Natural killer cell treated with Interleukin-12 subunit alpha and Interleukin-12 subunit beta and Interleukin-15 and Interleukin-18, amount 100 ng/mL, for 72 hours (primary cell): ENCODE measurements around the gene EXOSC3. TPM values are rescaled to one million over a fixed set of nuclear protein-coding genes. Genes with fewer than 3 reads are reported as not detected.
"Not testable (repeated sequence)": the region's sequence is repeated elsewhere in the genome, so short reads cannot be mapped to it uniquely, and the experiment has no call there.

Source experiments
- ATAC-seq, 2 donors: fragments of 150-1000 bp; cut with Tn5 transposase in 1 of 2; sonication (Bioruptor Pico), chemical (Tn5 transposase) in 1 of 2; 2 replicates each; pipeline ENCODE4 v1.10.0; 2021
- DNase-seq: peaks from one replicate; pipeline ENCODE4 v3.0.0; 2022; ENCODE audit warnings: low spot score
- H3K27ac Mint-ChIP-seq, 2 donors: 1 replicate in 1 of 2; 2 replicates in 1 of 2; pipeline ENCODE4 v1.8.0; 2022; ENCODE audit warnings: mixed read lengths in 2 of 2, mild to moderate bottlenecking in 1 of 2, moderate library complexity in 1 of 2
- H3K27me3 Mint-ChIP-seq, 2 donors: 1 replicate in 1 of 2; 2 replicates in 1 of 2; pipeline ENCODE4 v1.8.0; 2022; ENCODE audit warnings: mixed read lengths in 2 of 2
- H3K36me3 Mint-ChIP-seq: one replicate; pipeline ENCODE4 v1.8.0; 2022; ENCODE audit warnings: mixed read lengths
- H3K4me1 Mint-ChIP-seq, 2 donors: 1 replicate in 1 of 2; 2 replicates in 1 of 2; pipeline ENCODE4 v1.8.0; 2022; ENCODE audit warnings: low read depth in 2 of 2, mixed read lengths in 2 of 2, mild to moderate bottlenecking in 1 of 2
- H3K4me3 Mint-ChIP-seq: one replicate; pipeline ENCODE4 v1.8.0; 2022; ENCODE audit warnings: mixed read lengths
- H3K9me3 Mint-ChIP-seq: 2 replicates; pipeline ENCODE4 v1.8.0; 2022; ENCODE audit warnings: mixed read lengths
- total RNA-seq, 2 donors: library from RNA; stranded (reverse); gene quantifications; one replicate each; pipeline ENCODE4 v1.2.3, GENCODE V29; 2022

EXOSC3 gene
- 100 to 1,000 TPM in 1 of 2 donors, 10 to 100 TPM in 1; 72.7 to 112 TPM for total RNA-seq

- peaks cover 0 to 2% of the 10 kb centered on the region in 2 donors for H3K27me3 Mint-ChIP-seq
- peak within 1 kb of the TSS; percentile 99 for H3K27ac Mint-ChIP-seq
- ATAC-seq (peak; percentile 94 to 95), DNase-seq (peak; percentile 93)
- H3K9me3 Mint-ChIP-seq, result no peaks in the 10 kb centered on the region
- peaks cover 31% of the 10 kb centered on the region for H3K36me3 Mint-ChIP-seq
- H3K4me1 Mint-ChIP-seq, result peaks cover 27 to 38% of the 10 kb centered on the region in 2 donors
- H3K4me3 Mint-ChIP-seq, result peak within 1 kb of the TSS; percentile 99
Measured at GRCh38 chr9:37784616-37785483, at the start of gene EXOSC3. TSS of gene EXOSC3 (minus strand) at chr9:37785064. CDS start at chr9:37785044, 20 bp downstream.

DNA sequence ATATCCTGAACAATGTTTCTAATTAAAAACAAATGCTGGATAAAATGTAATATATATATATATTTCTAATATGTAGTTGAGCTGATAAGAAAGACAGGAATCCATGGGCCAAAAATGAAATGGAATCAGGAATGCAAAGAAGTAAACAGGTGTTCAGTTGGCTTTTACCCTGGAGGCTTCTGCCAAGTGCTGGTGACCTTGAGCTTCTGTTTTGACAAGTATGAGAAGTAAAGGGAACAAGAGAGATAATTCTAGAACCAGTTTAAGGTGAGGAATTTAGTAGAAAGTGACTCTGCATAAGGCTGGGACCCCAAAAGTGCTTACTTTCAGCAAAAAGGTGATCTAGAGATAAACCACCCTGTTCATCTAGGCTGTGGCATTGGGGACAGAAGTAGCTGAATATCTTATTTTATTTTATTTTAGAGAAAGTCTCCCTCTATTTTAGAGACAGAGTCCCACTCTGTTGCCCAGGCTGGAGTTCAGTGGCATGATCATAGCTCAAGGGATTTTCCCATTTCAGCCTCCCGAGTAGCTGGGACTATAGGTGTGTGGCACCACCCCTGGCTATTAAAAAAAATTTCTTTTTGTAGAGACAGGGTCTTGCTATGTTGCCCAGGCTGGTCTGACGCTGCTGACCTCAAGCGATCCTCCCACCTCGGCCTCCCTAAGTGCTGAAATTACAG lies 42.8 kb upstream of the EXOSC3 start:
- ATAC-seq, result no peak
- no peaks in the 10 kb centered on the region for H3K27me3 Mint-ChIP-seq
- H3K9me3 Mint-ChIP-seq, result no peaks in the 10 kb centered on the region
- no peak overlapping the region for H3K4me3 Mint-ChIP-seq
- no peak overlapping the region for H3K27ac Mint-ChIP-seq
- peaks cover 5% of the 10 kb centered on the region for H3K36me3 Mint-ChIP-seq
- peaks cover 0 to 2% of the 10 kb centered on the region in 2 donors for H3K4me1 Mint-ChIP-seq
- no peak for DNase-seq

- H3K4me3 Mint-ChIP-seq, H3K4me1 Mint-ChIP-seq, ATAC-seq: not testable (repeated sequence)
Measured at GRCh38 chr9:37825174-37825573, 40.3 kb upstream of the EXOSC3 start.

DNA sequence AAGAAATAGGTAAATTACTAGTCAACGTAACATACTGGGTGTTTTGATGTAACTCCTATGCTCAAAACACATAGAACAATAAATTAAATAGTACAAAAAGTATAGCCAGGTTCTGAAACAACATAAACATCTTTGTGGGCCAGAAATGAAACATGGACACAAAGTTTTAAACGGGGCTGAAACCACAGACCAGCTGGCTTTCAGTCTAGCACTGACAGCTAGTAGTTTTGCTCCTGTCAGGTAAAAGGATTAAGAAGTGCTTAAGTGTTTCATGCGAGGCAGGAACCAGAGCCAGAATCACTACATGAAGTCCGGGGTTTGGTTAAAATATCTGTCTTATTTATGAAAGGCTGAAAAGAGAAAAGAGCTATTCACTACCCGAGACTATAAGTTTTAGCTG lies 35.3 kb upstream of the EXOSC3 start:
- Mint-ChIP-seq H3K36me3 (peaks cover 20% of the 10 kb centered on the region), H3K9me3 (no peaks in the 10 kb centered on the region), H3K27me3 (no peaks in the 10 kb centered on the region), H3K4me3 (no peak overlapping the region), H3K27ac (no peak overlapping the region), H3K4me1 (peaks cover 0 to under 1% of the 10 kb centered on the region in 2 donors)
- ATAC-seq (no peak), DNase-seq (no peak)

More at GRCh38 chr9:37825174-37825573, 40.3 kb upstream of the EXOSC3 start:
- H3K27me3 Mint-ChIP-seq, DNase-seq, H3K27ac Mint-ChIP-seq, H3K9me3 Mint-ChIP-seq: not testable (repeated sequence)
- H3K36me3 Mint-ChIP-seq, result peaks cover 17% of the 10 kb centered on the region

DNA sequence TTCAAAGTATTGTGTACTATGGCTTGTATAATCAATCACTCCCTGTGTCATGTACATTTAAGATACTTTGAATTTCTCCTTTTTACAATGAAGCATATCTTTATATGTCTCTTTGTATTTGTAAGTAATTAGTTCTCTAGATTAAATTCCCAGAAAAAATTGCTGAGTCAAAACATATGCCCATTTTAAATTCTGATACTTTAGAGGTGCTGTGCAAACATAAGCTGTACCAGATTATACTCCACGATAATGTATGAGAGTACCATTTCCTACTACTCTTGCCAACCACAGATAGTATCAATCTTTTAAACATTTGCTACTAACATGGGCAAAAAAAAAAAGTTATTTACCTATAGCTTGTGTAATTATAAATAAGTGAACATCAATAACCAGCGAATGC lies 34.0 kb upstream of the EXOSC3 start:
- no peak overlapping the region for H3K27ac Mint-ChIP-seq
- ATAC-seq, result no peak
- peaks cover 0 to 2% of the 10 kb centered on the region in 2 donors for H3K4me1 Mint-ChIP-seq
- no peak overlapping the region for H3K4me3 Mint-ChIP-seq
- H3K27me3 Mint-ChIP-seq, result no peaks in the 10 kb centered on the region
- H3K9me3 Mint-ChIP-seq, result no peaks in the 10 kb centered on the region
- H3K36me3 Mint-ChIP-seq, result peaks cover 17% of the 10 kb centered on the region
- DNase-seq, result no peak

DNA sequence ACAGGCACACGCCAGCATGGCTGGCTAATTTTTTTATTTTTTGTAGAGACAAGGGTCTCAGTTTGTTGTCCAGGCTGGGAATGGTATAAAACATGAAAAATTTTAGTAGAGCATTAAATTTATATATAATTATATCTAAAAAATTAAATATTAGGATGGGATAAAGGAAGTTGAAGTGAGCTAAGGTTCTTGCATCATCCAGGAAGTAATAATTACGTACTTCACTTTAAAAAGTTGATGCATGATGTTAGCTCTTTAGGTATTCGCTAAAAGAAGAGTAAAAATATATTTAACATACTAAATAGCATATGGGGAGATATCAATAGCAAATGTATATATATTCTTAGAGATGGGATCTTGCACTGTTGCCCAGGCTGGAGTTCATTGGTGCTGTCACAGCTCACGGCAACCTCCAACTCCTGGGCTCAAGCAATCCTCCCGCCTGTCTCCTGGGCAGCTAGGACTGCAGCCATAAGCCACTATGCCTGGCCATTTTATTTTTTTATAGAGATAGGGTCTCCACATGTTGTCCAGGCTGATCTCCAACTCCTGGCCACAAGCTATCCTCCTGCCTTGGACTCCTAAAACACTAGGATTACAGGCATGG lies 28.0 kb upstream of the EXOSC3 start:
- H3K9me3 Mint-ChIP-seq, result no peaks in the 10 kb centered on the region

DNA sequence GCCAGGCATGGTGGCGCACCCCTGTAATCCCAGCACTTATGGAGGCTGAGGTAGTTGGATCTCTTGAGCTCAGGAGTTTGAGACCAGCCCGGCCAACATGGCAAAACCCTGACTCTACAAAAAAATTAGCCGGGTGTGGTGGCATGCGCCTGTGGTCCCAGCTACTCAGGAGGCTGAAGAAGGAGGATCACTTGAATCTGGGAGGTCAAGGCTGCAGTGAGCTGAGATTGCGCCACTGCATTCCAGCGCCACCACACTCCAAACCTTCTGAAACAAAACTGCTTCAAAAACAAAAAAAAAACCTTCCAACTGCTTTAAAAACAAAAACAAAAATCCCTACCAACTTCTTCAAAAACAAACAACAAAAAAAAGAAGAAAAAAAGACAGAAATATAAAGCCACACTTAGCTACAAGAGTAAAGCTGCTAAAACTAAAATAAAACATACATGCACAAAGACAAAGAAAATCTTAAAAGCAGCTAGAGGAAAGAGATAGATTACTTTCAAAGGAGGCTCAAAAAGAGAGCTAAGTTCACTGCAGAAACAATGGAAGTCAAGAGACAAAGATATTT lies 27.1 kb upstream of the EXOSC3 start:
- H3K4me1 Mint-ChIP-seq, result peaks cover 9 to 11% of the 10 kb centered on the region in 2 donors
- H3K36me3 Mint-ChIP-seq, result no peaks in the 10 kb centered on the region
- no peaks in the 10 kb centered on the region for H3K27me3 Mint-ChIP-seq
- DNase-seq (no peak), ATAC-seq (no peak)
- no peaks in the 10 kb centered on the region for H3K9me3 Mint-ChIP-seq
- H3K27ac Mint-ChIP-seq, result peak overlapping the region in 1 of 2 donors; percentile 35
- no peak overlapping the region for H3K4me3 Mint-ChIP-seq

More for the DNA sequence above, 28.0 kb upstream of the EXOSC3 start:
- H3K36me3 Mint-ChIP-seq, result no peaks in the 10 kb centered on the region
- no peak for DNase-seq
- peak overlapping the region in 1 of 2 donors; percentile 33 for H3K27ac Mint-ChIP-seq
- ATAC-seq, result no peak
- peaks cover 9 to 11% of the 10 kb centered on the region in 2 donors for H3K4me1 Mint-ChIP-seq
- H3K4me3 Mint-ChIP-seq, result no peak overlapping the region
- H3K27me3 Mint-ChIP-seq, result no peaks in the 10 kb centered on the region

- not testable (repeated sequence) for H3K36me3 Mint-ChIP-seq, H3K27me3 Mint-ChIP-seq, H3K27ac Mint-ChIP-seq, ATAC-seq, DNase-seq, H3K9me3 Mint-ChIP-seq, H3K4me3 Mint-ChIP-seq
- peaks cover 13 to 16% of the 10 kb centered on the region in 2 donors for H3K4me1 Mint-ChIP-seq
Measured at GRCh38 chr9:37809676-37810075, 24.8 kb upstream of the EXOSC3 start.

DNA sequence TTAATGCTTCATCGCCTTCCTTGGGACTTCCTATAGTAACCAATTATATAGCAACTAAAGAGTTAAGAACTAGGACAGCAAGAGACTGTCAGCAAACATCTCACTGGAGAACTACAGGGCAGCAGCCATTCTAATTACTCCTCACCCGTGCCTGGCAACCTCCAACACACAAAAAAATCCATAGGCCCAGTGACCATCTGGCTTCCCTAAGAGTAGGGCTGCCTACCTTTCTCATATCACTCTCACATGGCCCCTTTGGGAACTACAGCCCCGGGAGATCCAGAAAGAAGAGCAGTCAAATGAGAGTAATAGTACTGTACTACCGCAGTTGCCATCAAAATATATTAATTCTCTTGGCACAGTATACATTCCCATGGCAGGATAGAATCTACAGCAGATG lies 21.4 kb upstream of the EXOSC3 start:
- H3K27me3 Mint-ChIP-seq, result no peaks in the 10 kb centered on the region
- DNase-seq, result no peak
- H3K4me1 Mint-ChIP-seq, result peaks cover 18 to 23% of the 10 kb centered on the region in 2 donors
- no peak overlapping the region for H3K27ac Mint-ChIP-seq
- no peaks in the 10 kb centered on the region for H3K9me3 Mint-ChIP-seq
- no peaks in the 10 kb centered on the region for H3K36me3 Mint-ChIP-seq
- no peak for ATAC-seq
- H3K4me3 Mint-ChIP-seq, result no peak overlapping the region

DNA sequence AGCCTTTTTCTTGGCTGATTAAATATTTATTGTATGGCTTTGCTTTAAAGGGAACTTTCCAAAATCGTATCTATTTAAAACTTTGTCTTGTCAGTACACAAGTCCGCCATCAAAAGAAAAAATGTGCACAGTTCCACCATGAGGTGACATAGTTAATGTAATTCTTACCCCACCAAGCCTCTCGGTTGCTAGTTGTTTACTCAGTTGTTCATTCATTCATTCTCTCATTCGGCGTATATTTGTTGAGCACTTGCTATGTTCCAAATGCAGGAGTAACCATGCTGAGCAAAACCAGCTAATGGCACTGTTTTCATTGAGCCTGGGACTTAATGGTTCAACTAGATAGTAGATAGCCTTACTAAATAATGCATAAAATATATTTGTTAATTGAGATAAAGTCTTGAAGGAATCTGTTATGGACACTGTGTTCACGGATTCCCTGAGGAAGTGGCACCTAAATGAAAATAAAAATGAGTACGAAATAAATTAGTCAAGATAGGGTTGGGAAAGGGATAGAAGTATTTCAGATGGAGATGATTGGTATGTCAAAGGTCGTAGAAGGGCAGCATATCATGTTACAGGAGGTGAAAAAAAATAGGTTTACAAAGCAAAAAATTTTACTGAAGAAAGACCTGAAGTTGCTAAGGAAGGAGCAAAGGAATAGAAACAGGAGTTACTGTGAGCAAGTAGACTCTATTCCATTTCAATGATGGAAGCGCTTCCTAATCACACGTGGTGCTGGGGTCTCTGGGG lies 17.3 kb upstream of the EXOSC3 start:
- H3K4me1 Mint-ChIP-seq, result peaks cover 29% of the 10 kb centered on the region in 2 donors
- no peak for ATAC-seq
- H3K36me3 Mint-ChIP-seq, result no peaks in the 10 kb centered on the region
- no peaks in the 10 kb centered on the region for H3K9me3 Mint-ChIP-seq
- DNase-seq, result no peak
- no peaks in the 10 kb centered on the region for H3K27me3 Mint-ChIP-seq
- peak overlapping the region; percentile 55 to 85 for H3K27ac Mint-ChIP-seq
- peak overlapping the region; percentile 87 for H3K4me3 Mint-ChIP-seq

DNA sequence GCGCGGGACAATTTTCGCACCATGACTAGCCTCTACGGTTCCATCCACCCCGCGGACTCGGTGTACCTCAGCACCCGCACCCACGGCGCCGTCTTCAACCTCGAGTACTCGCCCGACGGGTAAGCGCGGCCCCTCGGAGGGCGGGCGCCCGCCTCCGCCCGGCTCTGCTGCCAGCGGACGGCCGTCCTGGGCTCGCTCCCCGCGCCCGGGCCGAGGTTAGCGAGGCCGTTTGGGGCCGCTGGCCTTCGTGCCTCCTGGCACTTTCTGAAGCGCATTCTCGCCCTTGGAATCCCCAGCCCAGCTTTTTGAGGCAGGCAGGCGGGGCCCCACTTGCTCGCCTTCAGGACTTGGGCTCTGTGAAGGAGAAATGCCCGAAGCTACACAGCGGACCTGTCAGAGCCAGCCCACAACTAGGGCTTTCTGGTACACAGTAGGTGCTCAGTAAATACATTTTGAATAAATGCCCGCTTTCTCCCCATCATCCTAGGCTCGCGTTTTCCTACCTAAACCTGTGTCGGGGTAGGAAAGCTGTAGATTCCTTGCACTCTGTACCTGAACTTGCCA lies 16.5 kb upstream of the EXOSC3 start:
- H3K9me3 Mint-ChIP-seq, result no peaks in the 10 kb centered on the region
- peaks cover 27 to 29% of the 10 kb centered on the region in 2 donors for H3K4me1 Mint-ChIP-seq
- no peaks in the 10 kb centered on the region for H3K27me3 Mint-ChIP-seq
- peak overlapping the region; percentile 87 for H3K4me3 Mint-ChIP-seq
- ATAC-seq, result peak; percentile 66 to 72
- H3K27ac Mint-ChIP-seq, result peak overlapping the region; percentile 55 to 85
- no peak for DNase-seq
- peaks cover 5% of the 10 kb centered on the region for H3K36me3 Mint-ChIP-seq

DNA sequence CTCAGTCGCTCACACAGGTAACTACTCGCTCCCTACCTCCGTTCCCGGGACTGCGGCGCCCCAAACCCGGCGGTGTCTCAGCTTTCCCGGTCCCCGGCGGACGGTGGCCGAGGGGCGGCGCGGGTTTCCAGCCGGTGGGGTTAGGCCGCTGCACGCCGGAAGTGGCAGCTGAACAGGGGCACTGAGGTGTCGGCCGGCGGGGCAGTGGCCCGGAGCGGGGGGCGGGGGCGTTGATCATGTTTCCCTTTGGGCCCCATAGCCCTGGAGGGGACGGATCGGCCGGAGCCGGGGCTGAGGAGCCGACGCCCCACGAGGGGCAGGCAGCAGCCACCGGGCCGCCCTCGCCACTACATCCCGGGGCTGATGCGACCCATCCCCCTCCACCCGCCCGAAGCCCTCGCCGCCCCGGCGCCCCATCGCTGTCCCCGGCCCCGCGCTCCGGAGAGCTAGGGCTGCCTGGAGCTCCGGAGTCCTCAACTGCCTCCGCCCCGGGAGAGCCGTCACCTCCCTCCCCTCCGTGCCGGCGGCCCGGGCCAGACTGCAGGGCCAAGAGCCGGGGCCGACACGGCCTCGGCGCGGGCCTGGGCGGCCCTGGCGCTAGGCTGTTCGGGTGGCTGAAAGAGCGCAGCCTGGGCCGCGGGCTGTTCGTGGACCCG lies 15.9 kb upstream of the EXOSC3 start, which contains the start of gene DCAF10:
TSS of gene DCAF10 (plus strand) at position 167 of the 656 bp plus-strand sequence. CDS start at position 237, 70 bp downstream.
- peak within 1 kb of the TSS; percentile 87 for H3K4me3 Mint-ChIP-seq
- no peaks in the 10 kb centered on the region for H3K9me3 Mint-ChIP-seq
- DNase-seq, result peak; percentile 91
- H3K27me3 Mint-ChIP-seq, result no peaks in the 10 kb centered on the region
- H3K36me3 Mint-ChIP-seq, result peaks cover 5% of the 10 kb centered on the region
- H3K4me1 Mint-ChIP-seq, result peaks cover 23 to 29% of the 10 kb centered on the region in 2 donors
- peak within 1 kb of the TSS; percentile 55 to 85 for H3K27ac Mint-ChIP-seq
- ATAC-seq, result peak; percentile 91 to 93
